Hematopoietic multipotent progenitor cell treated with erythropoietin and hydrocortisone succinate and interleukin-3 and kit ligand, for 4 days (in vitro differentiated cells): Measurements from ENCODE around the gene HHAT.

ENCODE experiments used
- DNase-seq: peaks from one replicate; pipeline ENCODE4 v3.0.0-alpha.2; 2015

Gene HHAT

GRCh38 chr1:210565306-210565705, 236.6 kb downstream of the HHAT start:
- no peak for DNase-seq

GRCh38 chr1:210568631-210569030, 239.9 kb downstream of the HHAT start:
- DNase-seq = no peak

GRCh38 chr1:210570116-210570515, 241.4 kb downstream of the HHAT start:
- no peak for DNase-seq

GRCh38 chr1:210571356-210572284, 242.9 kb downstream of the HHAT start:
- DNase-seq = peak; percentile 51

- no peak for DNase-seq
Measured at GRCh38 chr1:210573141-210573540, 244.4 kb downstream of the HHAT start.

- DNase-seq = peak; percentile 95
Measured at GRCh38 chr1:210582205-210582970, 253.7 kb downstream of the HHAT start.

- peak; percentile 95 for DNase-seq
Measured at GRCh38 chr1:210584439-210585113, 255.9 kb downstream of the HHAT start.

- no peak for DNase-seq
Measured at GRCh38 chr1:210586771-210587170, 258.1 kb downstream of the HHAT start.

GRCh38 chr1:210587566-210587965, 258.9 kb downstream of the HHAT start:
- DNase-seq = no peak

- DNase-seq = no peak
Measured at GRCh38 chr1:210588357-210588756, 259.7 kb downstream of the HHAT start.

- no peak for DNase-seq
Measured at GRCh38 chr1:210588946-210589345, 260.2 kb downstream of the HHAT start.

GRCh38 chr1:210591214-210591613, 262.5 kb downstream of the HHAT start:
- no peak for DNase-seq

- DNase-seq = no peak
Measured at GRCh38 chr1:210594605-210595004, 265.9 kb downstream of the HHAT start.

- DNase-seq = no peak
Measured at GRCh38 chr1:210596641-210597040, 267.9 kb downstream of the HHAT start.

GRCh38 chr1:210597555-210598134, 268.9 kb downstream of the HHAT start:
- peak; percentile 74 for DNase-seq

GRCh38 chr1:210598135-210598652, 269.5 kb downstream of the HHAT start:
- peak; percentile 50 for DNase-seq

- no peak for DNase-seq
Measured at GRCh38 chr1:210600421-210601159, 271.9 kb downstream of the HHAT start.

- no peak for DNase-seq
Measured at GRCh38 chr1:210603123-210603522, 274.4 kb downstream of the HHAT start.

- no peak for DNase-seq
Measured at GRCh38 chr1:210605099-210605498, 276.4 kb downstream of the HHAT start.

- DNase-seq = no peak
Measured at GRCh38 chr1:210607361-210607760, 278.7 kb downstream of the HHAT start.

- peak; percentile 22 for DNase-seq
Measured at GRCh38 chr1:210608767-210609166, 280.1 kb downstream of the HHAT start.

GRCh38 chr1:210616356-210616755, 287.7 kb downstream of the HHAT start:
- no peak for DNase-seq
